GM19239 (cell line): ENCODE results near the gene LMAN2.

Source experiments
- DNase-seq: peaks from one replicate; pipeline ENCODE4 v3.0.0; 2011; ENCODE audit warnings: low spot score; ENCODE audit not compliant: insufficient read length
- FAIRE-seq: peaks from 2 replicates; lab custom pipeline; 2011; peaks lifted over from hg19 to GRCh38; lab: Jason Lieb, UNC

LMAN2 gene

DNA sequence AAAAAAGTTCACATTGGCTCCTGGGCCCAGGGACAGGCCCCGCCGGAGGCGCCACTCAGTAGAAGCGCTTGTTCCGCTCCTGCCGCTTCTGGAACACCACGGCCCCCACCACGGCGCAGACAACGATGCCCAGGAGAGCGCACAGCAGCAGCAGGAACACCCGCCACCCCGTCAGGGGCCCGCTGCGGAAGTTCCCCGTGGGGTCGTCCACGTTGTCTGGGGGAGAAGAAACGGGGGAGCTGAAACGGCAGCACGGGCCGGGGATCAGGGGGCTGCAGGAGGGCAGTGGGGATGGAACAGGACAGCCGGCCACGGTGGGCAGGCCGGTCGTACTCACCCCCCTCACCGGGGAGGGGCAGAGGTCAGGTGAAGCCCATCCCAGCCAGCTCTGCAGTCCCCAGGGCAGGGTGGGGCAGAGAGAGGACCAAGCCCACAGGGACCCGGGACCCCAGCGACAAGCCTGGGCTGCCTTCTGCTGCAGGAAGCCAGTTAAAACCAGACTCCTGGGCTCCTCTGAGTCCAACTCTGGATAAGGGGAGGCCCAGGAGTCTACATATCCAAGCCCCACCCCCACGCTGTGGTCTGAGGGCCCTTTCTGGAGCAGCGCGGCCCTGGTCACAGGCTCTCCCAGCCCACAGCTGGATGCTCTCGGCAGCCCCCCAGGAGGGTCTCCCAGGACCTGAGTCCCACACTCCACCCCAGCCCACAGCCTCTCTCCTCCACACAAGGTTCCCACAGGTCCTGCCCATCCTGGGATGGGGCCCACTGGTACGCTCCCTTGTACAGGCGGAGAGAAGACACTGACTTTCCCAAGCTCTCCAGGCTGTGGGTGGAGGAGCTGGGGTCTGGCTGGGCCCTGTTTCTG lies 19.2 kb downstream of the LMAN2 start:
- no peak for DNase-seq
- FAIRE-seq = no peak

DNA sequence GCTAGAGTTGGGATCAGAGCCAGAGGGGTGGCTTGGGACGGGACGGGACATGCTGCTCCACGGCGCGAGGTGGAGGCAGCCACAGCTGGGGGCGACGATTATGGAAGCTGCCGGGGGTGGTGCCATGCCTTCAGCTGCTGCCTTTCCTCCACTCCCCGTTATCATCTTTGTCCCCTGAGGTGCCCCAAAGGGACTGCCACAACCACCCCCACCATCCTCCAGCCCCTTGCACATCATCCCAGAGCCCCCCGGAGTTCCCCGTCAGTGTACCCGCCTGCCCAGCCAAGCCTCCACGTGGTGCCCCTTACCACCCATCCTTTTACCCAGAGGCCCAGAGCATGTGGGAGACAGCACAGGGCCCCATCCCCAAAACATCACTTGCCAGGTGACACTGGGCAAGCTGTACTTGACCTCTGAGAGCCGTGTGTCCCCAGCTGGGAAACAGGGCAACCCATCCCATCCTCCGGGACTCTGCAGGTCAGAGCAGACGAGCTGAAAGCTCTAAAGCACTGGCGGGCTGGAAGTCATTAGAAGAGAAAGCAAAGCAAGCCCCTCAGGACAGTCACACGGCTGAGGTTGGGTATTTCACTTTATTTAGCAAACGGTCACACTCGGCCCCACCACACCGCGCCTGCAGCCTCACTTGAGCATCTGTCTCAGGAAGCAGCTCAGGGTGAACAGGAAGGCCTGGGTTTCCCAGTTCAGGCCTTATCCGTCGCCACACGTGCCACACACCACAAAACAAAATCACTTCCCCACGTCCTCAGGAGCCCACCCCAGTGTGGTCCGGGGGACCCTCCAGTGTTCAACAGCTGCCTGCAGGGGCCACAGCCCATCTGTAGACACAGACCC lies 20.3 kb downstream of the LMAN2 start:
- FAIRE-seq = peak; percentile 42

DNA sequence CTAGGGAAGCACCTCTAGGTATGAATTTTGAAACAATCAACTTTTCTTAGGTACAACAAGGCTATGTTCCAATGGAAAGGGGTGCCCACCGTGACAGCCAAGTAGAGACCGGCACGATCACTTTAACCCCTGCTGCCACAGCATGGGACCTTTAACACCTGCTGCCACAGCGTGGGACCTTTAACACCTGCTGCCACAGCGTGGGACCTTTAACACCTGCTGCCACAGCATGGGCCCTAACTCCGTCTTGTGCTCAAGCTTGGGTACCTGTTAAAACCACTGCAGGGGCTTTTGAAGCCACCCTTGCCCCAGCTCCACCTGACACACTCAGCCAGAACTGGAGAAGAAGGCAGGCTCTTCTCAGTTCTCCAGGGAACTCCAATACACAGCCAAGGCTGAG lies 21.6 kb downstream of the LMAN2 start:
- no peak for DNase-seq
- FAIRE-seq = no peak

More for the DNA sequence above, 20.3 kb downstream of the LMAN2 start:
- no peak for DNase-seq

DNA sequence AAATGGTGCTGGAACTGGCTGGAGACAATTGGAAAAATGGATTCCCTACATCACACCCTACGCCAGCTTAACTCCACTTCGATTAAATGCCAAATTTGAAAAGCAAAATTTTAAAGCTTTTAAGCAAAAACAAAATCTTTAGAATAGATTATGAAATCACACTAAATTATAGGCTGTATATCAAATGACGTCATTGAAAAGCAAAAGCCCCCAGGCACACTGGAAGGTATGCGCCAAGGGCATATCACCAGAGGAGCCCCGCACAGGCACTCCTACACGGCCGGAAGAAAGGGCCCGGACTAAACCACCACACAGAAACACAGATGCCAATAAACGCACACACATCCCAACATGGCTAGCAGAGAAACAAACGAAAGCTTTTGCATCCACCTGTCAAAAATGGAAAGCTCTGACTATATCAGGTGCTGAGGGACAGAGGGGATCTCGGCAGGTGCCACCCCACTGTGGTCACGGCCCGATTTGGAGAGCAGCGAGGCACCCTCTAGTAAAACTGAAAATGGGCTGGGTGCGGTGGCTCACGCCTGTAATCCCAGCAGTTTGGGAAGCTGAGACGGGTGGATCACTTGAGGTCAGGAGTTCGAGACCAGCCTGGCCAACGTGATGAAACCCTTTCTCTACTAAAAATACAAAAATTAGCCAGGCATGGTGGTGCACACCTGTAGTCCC lies 22.8 kb downstream of the LMAN2 start:
- DNase-seq = no peak
- no peak for FAIRE-seq

DNA sequence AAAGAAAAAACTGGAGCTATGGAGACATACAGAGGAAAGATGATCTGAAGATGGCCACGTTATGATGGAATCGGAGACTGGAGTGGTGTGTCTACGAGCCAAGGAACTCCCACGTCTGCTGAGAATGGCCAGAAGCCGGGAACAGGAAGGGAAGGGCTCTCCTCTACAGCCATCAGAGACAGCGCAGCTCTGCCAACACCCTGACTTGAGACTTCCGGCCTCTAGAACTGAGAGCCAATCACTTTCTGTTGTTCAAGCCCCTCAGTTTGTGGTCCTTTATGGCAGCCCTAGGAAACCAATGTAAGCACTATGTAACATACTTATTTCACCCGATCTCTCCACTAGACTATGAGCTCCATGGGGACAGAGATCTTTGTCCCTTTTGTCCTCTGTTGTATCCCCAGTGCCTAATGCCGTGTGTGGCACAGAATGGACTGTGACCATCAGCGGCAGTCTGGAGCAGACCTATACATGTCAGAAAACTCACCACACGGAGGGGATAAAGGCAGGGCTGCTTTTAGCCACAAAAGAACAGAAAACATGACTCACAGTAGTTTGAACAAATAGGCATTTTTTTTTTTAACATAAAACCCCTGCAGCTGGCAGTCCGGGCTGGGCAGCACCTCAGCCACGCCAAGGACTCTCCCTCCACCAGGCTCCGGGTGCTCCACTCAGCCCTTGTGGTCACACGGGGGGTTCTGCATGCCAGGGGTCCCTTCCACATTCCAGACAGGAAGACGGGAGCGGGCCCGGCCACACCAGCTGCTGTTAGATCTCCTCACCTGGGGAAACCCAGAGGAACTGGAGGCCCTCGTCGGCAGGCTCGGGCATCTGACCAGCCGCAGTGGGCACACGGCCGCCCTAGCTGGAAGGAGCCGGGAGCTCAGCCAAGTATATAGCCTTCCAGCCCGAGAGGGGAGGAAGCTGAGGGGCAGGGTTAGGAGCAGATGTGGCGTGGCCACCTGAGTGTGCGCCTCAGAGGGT lies 23.6 kb downstream of the LMAN2 start:
- DNase-seq = no peak
- FAIRE-seq = no peak

DNA sequence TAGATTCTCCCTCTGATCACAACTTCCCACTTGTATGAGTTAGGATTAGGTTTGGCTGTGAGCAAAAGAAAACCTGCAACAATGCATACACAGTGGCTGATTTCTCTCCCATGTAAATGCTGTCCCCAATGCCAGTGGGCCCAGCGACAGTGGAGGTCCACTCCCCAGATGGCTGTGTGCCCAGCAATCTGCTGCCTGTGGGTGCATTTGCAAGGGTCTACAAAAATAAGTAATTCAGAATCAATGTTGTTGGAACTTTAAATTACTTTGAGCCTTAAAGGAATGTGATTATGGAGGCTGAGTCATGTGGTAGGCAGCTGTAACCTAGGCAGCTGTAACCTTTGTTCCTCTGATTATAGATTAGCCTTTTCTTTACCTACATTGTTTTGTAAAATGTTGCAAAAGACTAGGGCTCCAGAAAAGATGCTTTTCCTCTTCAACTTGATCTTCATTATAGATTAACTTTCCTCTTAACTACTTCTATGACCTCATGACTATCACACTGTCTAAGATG lies 25.5 kb downstream of the LMAN2 start:
- FAIRE-seq (no peak), DNase-seq (no peak)

DNA sequence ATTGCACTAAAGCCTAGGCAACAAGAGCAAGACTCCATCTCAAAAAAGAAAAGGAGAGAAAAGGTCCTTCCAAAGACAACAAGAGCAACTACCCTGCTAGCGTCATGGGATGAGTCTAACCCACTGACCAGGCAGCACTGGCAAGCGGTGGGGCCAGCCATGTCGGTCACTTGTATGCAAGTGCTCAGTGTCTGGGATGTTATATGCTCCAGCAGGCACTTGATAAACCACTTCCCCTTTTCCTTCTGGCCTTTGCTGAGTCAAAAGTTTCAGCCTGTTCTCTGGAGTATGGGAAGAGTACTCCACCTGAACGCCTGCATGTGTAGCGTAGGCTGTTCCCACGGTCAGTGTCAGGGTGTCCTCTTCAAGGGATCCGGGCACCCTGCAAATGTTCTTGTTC lies 30.6 kb downstream of the LMAN2 start:
- FAIRE-seq = peak; percentile 33
- no peak for DNase-seq

DNA sequence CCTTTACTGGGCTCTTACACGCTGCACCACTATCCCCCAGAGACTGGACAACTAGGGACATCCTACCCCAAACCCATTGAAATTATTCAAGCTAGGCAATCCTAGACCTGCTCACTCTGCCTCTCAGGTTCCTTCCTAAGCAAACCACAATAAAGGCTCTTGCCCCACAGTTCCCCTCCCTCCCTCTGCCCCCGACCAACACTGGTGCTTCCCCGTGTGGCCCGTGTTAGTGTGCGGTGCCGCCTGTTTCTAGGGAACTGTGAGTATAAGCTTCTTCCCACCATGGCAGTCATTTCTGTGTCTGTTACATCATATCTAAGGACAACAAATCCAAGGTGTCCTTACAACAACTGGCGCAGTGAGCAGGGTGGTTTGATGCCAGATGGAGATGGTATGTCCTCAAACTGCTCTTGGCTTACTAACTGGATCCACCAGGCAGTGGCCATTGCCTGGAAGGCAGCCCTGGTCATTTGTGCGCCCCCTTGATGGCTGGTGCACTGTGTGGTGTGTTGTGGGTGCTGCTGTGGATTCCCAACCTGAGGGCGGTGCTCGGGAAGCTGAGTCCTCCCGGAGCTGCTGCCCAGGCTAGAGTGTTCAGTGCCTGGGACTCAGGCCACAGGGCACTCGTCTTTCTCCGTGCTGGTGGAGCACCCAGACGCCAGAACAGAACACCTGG lies 31.4 kb downstream of the LMAN2 start:
- no peak for FAIRE-seq
- no peak for DNase-seq

DNA sequence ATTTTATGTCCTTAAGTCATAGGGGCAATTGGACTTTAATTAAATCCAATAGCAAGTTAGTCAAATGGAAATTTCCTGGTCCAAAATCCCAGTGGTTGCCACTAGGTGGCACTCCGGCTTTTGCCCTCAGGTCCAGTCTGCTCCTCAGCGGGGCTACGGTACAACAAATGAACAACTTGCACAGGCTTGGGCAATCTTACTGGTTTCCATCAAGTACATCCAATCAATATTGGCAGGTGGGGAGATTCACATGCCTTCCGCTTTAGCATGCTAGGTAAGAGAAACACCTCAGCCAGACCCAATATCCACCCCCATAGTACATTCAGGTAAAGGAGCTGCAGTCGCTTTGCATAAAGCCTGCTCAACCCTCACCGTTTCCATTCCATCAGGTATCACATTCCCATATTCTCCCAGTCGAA lies 33.5 kb downstream of the LMAN2 start:
- no peak for DNase-seq
- FAIRE-seq = peak; percentile 90

DNA sequence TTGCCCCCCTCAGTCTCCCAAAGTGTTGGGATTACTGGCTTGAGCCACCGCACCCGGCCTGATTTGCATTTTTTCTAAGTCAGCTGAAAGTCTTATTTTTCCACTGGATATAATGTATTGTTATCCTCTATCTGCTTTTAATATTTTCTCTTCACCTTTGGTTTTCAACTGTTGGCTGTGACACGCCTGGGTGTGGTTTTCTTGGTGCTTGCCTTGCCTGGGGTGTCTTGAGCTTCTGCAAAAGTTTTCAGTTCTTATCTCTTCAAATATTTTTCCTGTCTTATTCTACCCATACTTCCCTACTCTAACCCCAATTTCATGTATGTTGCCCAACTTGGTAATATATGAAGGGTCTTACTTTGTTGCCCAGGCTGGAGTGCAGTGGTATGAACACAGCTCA lies 35.5 kb downstream of the LMAN2 start:
- no peak for DNase-seq
- FAIRE-seq = no peak

DNA sequence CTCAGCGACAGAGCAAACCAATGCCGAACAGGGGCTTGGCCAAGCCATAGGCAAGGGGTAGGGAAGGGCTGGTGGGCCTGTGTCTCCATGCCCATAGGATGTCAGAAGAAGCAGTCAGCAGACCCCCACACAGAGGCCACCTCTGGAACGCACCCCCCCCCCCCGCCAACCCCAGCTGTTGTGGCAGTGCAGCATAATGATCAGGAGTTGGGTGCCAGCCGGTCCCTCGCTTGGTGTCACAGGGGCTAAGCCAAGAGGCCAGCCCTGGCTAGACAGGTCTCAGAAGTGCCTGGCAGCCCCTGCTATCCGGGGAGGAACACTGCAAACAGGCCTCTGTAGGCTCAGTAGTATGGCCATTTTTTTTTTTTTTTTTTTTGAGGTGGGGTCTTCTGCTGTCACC lies 36.1 kb downstream of the LMAN2 start:
- FAIRE-seq (no peak), DNase-seq (no peak)

DNA sequence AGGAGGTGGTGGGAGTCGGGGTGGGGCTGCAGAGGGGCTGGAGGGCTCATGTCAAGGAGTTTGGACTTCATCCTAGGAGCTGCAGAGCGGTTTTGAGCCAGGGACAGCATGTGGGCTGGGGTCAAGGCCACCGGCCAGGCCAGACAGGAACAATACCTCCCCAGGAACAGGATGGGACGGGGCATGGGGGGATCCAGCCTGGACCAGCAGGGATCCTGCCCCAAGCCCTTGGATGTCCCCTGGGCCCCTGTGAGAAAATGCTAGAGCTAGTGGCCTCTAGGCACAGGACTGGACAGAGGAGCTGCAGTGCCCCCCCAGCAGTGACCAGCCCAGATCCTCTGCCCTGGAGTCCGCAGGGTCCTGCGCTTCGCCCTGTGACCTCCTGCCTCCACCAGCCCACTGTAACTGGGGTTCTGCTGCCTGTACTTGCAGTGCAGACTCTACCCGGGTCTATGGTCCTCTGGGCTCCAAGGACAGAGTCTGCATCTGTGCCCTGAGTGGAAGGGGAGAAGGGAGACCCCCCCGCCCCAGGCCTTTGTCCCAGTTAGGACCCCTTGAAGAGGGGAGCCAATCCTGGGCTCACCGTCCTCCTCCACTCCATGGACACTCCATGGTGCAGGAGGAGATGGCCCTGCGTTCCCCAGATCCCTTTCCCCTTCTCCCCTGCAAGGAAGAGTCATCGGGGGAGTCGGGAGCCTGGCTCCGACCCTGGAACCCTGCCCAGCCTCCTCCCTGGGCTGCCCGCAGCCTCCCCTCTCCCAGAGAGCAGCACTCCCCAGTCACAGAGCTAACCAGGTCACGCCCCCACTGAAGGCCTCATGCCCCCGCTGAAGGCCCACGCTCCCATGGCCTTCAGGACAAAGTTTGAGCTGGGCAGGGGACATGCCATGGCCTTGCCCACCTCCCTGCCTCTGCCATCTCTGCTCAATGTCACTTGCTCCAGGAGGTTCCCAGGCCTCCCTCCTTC lies 36.8 kb downstream of the LMAN2 start:
- FAIRE-seq = no peak
- DNase-seq = no peak

DNA sequence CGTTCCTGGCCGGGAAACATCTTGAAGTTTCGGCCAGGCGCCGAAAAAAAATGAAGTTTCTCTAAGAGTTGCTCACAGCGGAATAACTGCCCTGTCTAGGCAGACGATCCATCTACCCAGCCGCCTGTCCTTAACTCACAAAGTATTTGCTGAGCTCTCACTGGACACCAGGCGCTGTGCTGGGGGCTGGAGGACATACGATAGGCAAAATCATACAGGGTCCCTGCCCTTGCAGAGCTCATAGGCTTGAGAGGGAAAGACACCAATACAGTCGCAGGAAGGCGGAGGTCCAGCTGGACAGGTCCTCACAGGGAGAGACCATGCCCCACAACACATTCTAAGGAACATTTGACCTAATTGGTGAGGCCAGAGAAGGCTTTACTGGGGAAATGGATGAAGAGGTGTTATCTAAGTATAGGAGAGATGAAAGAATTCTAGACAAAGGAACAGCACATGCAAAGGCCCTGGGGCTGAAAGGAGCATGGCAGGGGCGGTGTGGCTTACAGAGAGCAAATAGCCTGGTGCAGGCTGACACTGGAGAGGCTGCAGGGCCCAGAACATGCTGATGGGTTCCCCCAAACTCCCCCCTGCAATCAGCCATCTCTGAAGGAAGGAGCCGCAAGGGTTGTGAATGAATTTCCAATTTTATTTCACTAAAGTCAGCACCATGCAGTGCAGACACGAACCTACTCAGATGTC lies 37.8 kb downstream of the LMAN2 start:
- DNase-seq (no peak), FAIRE-seq (no peak)

DNA sequence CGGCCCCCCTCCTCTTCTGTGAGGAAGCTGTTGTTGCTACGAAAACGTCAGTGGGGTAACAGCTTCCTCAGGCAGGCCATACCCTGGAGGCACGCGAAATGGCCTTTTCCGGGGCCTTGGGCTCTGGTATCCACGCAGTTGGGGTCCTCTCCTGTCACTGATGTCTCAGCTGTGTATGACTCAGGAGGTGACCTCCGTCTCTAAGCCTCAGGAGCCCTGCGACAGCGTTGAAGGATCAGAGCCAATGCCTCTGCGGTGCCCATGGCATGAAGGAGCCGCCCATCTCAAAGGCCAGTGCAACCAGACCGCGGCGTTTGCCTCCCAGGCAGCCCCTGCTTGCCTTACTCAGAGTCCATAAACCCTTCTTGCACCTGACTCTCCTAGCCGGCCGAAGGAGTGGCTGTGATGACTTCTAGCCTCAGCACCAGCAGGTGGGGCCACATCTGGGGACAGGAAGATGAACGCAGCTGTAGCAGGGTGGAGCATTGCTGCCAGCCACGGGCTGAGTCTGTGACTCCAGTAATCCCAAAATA lies 38.8 kb downstream of the LMAN2 start:
- DNase-seq = peak; percentile 56
- FAIRE-seq = peak; percentile 85

DNA sequence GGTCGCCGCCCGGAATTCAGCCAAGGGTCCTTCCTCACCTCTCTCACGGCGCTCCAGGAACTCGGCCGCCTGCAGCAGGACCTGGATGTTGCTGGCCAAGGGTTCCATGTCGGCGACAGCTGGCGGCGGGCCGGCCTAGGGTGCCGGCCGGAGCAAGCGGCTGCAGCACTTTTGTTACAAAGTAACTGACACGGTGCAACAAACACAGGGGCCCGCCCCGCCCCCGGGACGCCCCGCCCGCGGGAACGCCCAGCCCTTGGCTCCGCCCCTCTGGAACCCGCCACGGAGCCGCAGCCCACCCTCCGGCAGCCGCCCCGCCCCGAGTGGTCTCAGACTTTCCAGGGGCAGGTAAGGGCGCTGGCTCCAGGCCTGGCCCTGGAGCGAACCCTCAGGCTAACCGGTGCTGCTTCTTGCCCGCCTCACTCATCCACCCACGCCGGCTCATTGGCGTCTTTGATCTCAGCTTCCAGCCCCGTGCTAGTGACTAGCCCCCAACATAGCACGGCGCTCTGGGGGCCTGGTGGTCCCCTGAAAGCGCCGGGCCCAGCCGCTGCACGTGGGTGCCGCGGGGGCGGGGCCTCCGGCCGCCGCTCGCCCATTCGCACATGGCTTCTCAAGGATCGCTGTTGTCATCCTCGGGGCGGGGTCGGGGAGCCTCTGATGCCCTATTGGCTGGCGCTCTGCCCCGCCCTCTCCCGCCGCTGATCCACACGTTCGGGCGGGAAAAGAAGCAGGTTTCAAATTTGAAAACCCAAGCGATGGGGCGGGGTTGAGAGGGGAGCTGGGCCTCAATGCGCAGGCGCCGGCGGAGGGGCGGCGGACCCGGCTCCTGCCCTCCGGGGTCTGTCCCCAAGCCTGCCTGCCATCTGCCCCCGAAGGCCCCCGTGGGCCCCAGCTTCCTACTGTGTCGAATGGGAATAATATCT lies 39.5 kb downstream of the LMAN2 start, which contains the start of gene MXD3:
Gene MXD3, minus strand, starts transcription at position 176 of the 926 bp plus-strand sequence. Its CDS starts 68 bp downstream, at position 108.
- DNase-seq (peak; percentile 82), FAIRE-seq (peak; percentile 97)

DNA sequence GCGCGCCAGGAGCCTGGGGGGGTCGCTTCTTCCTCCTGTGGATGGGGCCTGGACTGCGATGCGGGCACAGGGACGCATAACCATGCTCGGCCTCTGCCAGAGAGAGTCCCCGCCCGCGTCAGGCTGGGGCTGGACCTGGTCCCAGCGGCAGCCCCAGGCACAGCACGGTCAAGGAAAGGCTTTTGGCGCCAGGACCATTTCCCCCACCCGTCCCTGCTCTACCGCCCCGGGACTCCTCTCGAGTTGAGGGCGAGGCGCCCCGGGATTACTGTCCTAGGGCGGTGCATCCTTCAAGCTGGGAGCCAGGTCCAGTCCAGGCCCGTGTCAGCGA lies 40.1 kb downstream of the LMAN2 start:
- no peak for FAIRE-seq
- no peak for DNase-seq
